K562 (cell line): Measurements from ENCODE around the gene COPE. TPM values are rescaled to one million over a fixed set of nuclear protein-coding genes. Genes with fewer than 3 reads are reported as not detected.
A peak's percentile ranks its signal among the peaks of the same experiment; 100 is the strongest.

Experiments
- ATAC-seq: fragments of 200-7000 bp; cut with Tn5 transposase; 3 replicates; pipeline ENCODE4 v1.9.1; 2020; ENCODE audit warnings: moderate library complexity
- Bru-seq: library from RNA; stranded (reverse); fragments of 400-500 nt; gene quantifications from one replicate; lab custom pipeline; 2021; lab: Mats Ljungman, UMichigan
- BruChase-seq, 2 experiments: library from RNA; stranded (reverse); fragments of 400-500 nt; gene quantifications; one replicate each; lab custom pipeline; 2021; lab: Mats Ljungman, UMichigan
- BruUV-seq: library from RNA; stranded (reverse); fragments of 400-500 nt; replicated peaks from 2 replicates; lab custom pipeline; 2021; lab: Mats Ljungman, UMichigan
- CTCF ChIA-PET: fragments of 300-600 bp; formaldehyde crosslinking; extraction: SDS; loops from one replicate; lab custom pipeline; 2021; ENCODE audit warnings: low intra/inter-chr PET ratio; lab: Yijun Ruan, JAX
- POLR2A ChIA-PET: fragments of 300-600, 350-650 bp; sonication (Branson Sonifier 250); formaldehyde crosslinking; extraction: SDS; loops from one replicate; lab custom pipeline; 2021; ENCODE audit warnings: antibody characterized with exemption, inconsistent platforms; lab: Yijun Ruan, JAX
- DNase-seq, 4 experiments: peaks; one replicate each; pipeline versions ENCODE4 v3.0.0 to v3.0.0-alpha.2; 2011 to 2018; ENCODE audit warnings: low spot score in 3 of 4, mixed read lengths in 3 of 4; ENCODE audit errors: extremely low read depth in 1 of 4
- FAIRE-seq: peaks from 2 replicates; lab custom pipeline; 2011; peaks lifted over from hg19 to GRCh38; lab: Jason Lieb, UNC
- H2AFZ ChIP-seq: 2 replicates; pipeline ENCODE4 v1.6.0; 2011; ENCODE audit warnings: low read depth, low read length, control low read depth, inconsistent platforms
- H3K27ac ChIP-seq: fragments of 200-600 bp; 3 replicates; pipeline ENCODE4 v1.8.0; 2011; ENCODE audit warnings: low read depth, mild to moderate bottlenecking, control low read depth, inconsistent platforms, low read length, moderate library complexity, mixed read lengths; ENCODE audit errors: extremely low read depth
- H3K27me3 ChIP-seq, 2 experiments: fragments of 300-600 bp in 1 of 2; 2 replicates in 1 of 2; 3 replicates in 1 of 2; pipeline versions ENCODE4 v1.6.0 to v1.8.0; 2011; ENCODE audit warnings: inconsistent platforms in 2 of 2, low read length in 2 of 2, mild to moderate bottlenecking in 1 of 2, mixed read lengths in 1 of 2, moderate library complexity in 1 of 2; ENCODE audit not compliant: control insufficient read depth in 2 of 2, insufficient read depth in 2 of 2
- H3K36me3 ChIP-seq: fragments of 300-600 bp; 3 replicates; pipeline ENCODE4 v1.8.0; 2011; ENCODE audit warnings: mild to moderate bottlenecking, low read length, inconsistent platforms; ENCODE audit not compliant: control insufficient read depth, insufficient read depth
- H3K4me1 ChIP-seq, 2 experiments: fragments of 200-600 bp in 1 of 2; replicated peaks in 1 of 2; 2 replicates in 1 of 2; 3 replicates in 1 of 2; pipeline versions ENCODE4 v1.5.1 to v1.8.0; 2011; ENCODE audit warnings: inconsistent platforms in 2 of 2, low read length in 2 of 2, mild to moderate bottlenecking in 1 of 2, mixed read lengths in 1 of 2, moderate library complexity in 1 of 2; ENCODE audit not compliant: control insufficient read depth in 2 of 2, insufficient read depth in 2 of 2
- H3K4me2 ChIP-seq: 2 replicates; pipeline ENCODE4 v1.6.1; 2011; ENCODE audit warnings: low read length, control low read depth, inconsistent platforms, mixed read lengths; ENCODE audit not compliant: insufficient read depth
- H3K4me3 ChIP-seq: fragments of 200-600 bp; sonication (generic), shearing (Covaris generic); 2 replicates; pipeline ENCODE4 v1.5.1; 2016; ENCODE audit warnings: control low read depth, inconsistent platforms
- H3K79me2 ChIP-seq: fragments of 200-600 bp; 3 replicates; pipeline ENCODE4 v1.8.0; 2011; ENCODE audit warnings: low read length, inconsistent platforms; ENCODE audit not compliant: control insufficient read depth, insufficient read depth
- H3K9ac ChIP-seq, 2 experiments: 2 replicates each; pipeline versions ENCODE4 v1.6.0 to v1.6.1; 2011; ENCODE audit warnings: low read depth in 2 of 2, low read length in 2 of 2, control low read depth in 1 of 2, inconsistent platforms in 1 of 2, mild to moderate bottlenecking in 1 of 2, mixed read lengths in 1 of 2; ENCODE audit not compliant: insufficient read depth in 1 of 2
- H3K9me1 ChIP-seq: one replicate; pipeline ENCODE4 v1.6.0; 2011; ENCODE audit warnings: inconsistent platforms, mild to moderate bottlenecking, low read length, moderate library complexity; ENCODE audit not compliant: control insufficient read depth, insufficient read depth
- H3K9me3 ChIP-seq: replicated peaks from 2 replicates; pipeline ENCODE4 v1.5.1; 2011; ENCODE audit warnings: low read depth, low read length, inconsistent platforms; ENCODE audit not compliant: control insufficient read depth, insufficient read depth
- H4K20me1 ChIP-seq: replicated peaks from 2 replicates; pipeline ENCODE4 v1.6.1; 2011; ENCODE audit warnings: low read length, inconsistent platforms, mixed read lengths; ENCODE audit not compliant: control insufficient read depth, insufficient read depth
- CREBBP ChIP-seq: IDR thresholded peaks from one replicate; pipeline ENCODE4 v1.6.1; 2012; ENCODE audit warnings: low read depth, mild to moderate bottlenecking, control low read depth, inconsistent platforms, low read length
- GTF2B ChIP-seq: IDR thresholded peaks from 2 replicates; pipeline ENCODE4 v1.6.1; 2011; ENCODE audit not compliant: insufficient read length; ENCODE audit errors: extremely low read depth
- IFI16 ChIP-seq: fragments of 250-450 bp; sonication (Bioruptor Pico); IDR thresholded peaks from 2 replicates; pipeline ENCODE4 v2.1.2; 2022; ENCODE audit warnings: mild to moderate bottlenecking, inconsistent platforms
- MLX ChIP-seq, 2 experiments: fragments of 450-650 bp in 1 of 2; sonication (generic) in 1 of 2; formaldehyde crosslinking; conservative IDR thresholded peaks; 2 replicates each; pipeline versions ENCODE4 v1.4.0 to v1.8.1; 2020 to 2022; ENCODE audit warnings: mild to moderate bottlenecking in 1 of 2, missing genetic modification reagents in 1 of 2
- ZBTB26 ChIP-seq: fragments of 450-650 bp; formaldehyde crosslinking; IDR thresholded peaks from 2 replicates; pipeline ENCODE4 v1.4.0; 2022; ENCODE audit warnings: missing genetic modification characterization
- ZNF277 ChIP-seq: fragments of 250-450 bp; sonication (Bioruptor Pico); IDR thresholded peaks from 2 replicates; pipeline ENCODE4 v1.8.0; 2022; ENCODE audit warnings: inconsistent platforms, mild to moderate bottlenecking, moderate library complexity, borderline replicate concordance
- ZNF511 ChIP-seq: sonication (generic); formaldehyde crosslinking; IDR thresholded peaks from 2 replicates; pipeline ENCODE4 v1.8.0; 2022; ENCODE audit warnings: mild to moderate bottlenecking, missing genetic modification reagents
- WGBS: fragments of 100-300 bp; shearing (Covaris generic); methylation state at CpG from one replicate; pipeline ENCODE4 v1.1.6; 2016; ENCODE audit warnings: low coverage, mixed read lengths; ENCODE audit not compliant: insufficient coverage; ENCODE audit errors: missing lambda C conversion rate; 5-methylcytosine and 5-hydroxymethylcytosine counted together
- in situ Hi-C: fragments of 300-500 bp; cut with MboI; formaldehyde crosslinking; loops from 4 replicates; pipeline ENCODE4 v1.15.0; 2018; ENCODE audit warnings: inconsistent platforms, mixed read lengths
- intact Hi-C: fragments of 100-400 bp; cut with micrococcal nuclease; formaldehyde crosslinking; loops from 2 replicates; pipeline ENCODE4 v1.14.2; 2022
- long read RNA-seq, 3 experiments: library from polyadenylated mRNA in 2 of 3; library from RNA in 1 of 3; unstranded in 2 of 3; stranded (forward) in 1 of 3; transcript quantifications; one replicate each; pipeline ENCODE4 v2.0.0, GENCODE V29; 2019 to 2022
- polyA minus RNA-seq, 3 experiments: library from RNA; depleted of rRNA, polyadenylated mRNA; stranded (reverse); fragments of >200 nt; gene quantifications; 2 replicates each; pipeline ENCODE4 v1.2.3, GENCODE V29; 2011
- polyA plus RNA-seq, 8 experiments: library from polyadenylated mRNA; depleted of rRNA in 4 of 8; stranded (reverse) in 5 of 8; unstranded in 3 of 8; fragments of >200 nt; fragmentation: Nextera tagmentation in 2 of 8; fragmentation: Illumina TruSeq in 1 of 8; extraction: Ambion mirVana in 2 of 8; extraction: Trizol in 1 of 8; gene quantifications; 2 replicates each; pipeline versions ENCODE4 v1.2.1 to v1.2.3, GENCODE V29; 2011 to 2014; ENCODE audit warnings: inconsistent platforms in 1 of 8, missing spikeins in 1 of 8
- total RNA-seq, 7 experiments: library from RNA; depleted of rRNA in 6 of 7; stranded (reverse); fragments of >200 nt in 6 of 7; fragmentation: Illumina TruSeq in 2 of 7; extraction: Trizol in 2 of 7; gene quantifications; 2 replicates each; pipeline versions ENCODE4 v1.2.1 to v1.2.3, GENCODE V29; 2011 to 2021; ENCODE audit warnings: low replicate concordance in 1 of 7

Gene COPE
- total RNA-seq (2011; cell fraction: chromatin; rRNA removed; ENCODE audit: low replicate concordance) = 63.5 and 278 TPM in 2 replicates
- total RNA-seq (2011; cell fraction: nucleolus; rRNA removed) = 249 and 252 TPM in 2 replicates
- total RNA-seq (2011; cell fraction: nucleoplasm; rRNA removed) = 127 and 141 TPM in 2 replicates
- total RNA-seq (2014; rRNA removed) (239 and 305 TPM in 2 replicates), total RNA-seq (2014; rRNA removed; fragmentation: Illumina TruSeq; extraction: Trizol) (19.2 and 33.2 TPM in 2 replicates), total RNA-seq (2015; rRNA removed; fragmentation: Illumina TruSeq; extraction: Trizol) (130 and 147 TPM in 2 replicates), total RNA-seq (2021) (273 and 289 TPM in 2 replicates), polyA plus RNA-seq (2011; rRNA removed) (159 and 263 TPM in 2 replicates), polyA plus RNA-seq (2014; fragmentation: Illumina TruSeq; extraction: Trizol) (50.1 and 152 TPM in 2 replicates), polyA plus RNA-seq (2014; fragmentation: Nextera tagmentation; extraction: Ambion mirVana) (10 to 100 TPM in 1 of 2 experiments, 1 to 10 TPM in 1; 5.8 to 18.3 TPM), polyA plus RNA-seq (2014; rRNA removed) (230 and 233 TPM in 2 replicates), polyA minus RNA-seq (2011; rRNA and poly(A)+ RNA removed) (43.6 and 67.0 TPM in 2 replicates), Bru-seq, nascent RNA (percentile 65 among the genes with signal in this experiment), BruChase-seq, experiment 1, labeled RNA remaining after a 2-hour chase (percentile 73 among the genes with signal in this experiment), BruChase-seq, experiment 2, labeled RNA remaining after a 6-hour chase (percentile 71 among the genes with signal in this experiment)
- polyA plus RNA-seq (2011; cell fraction: cytosol; rRNA removed) = 307 and 533 TPM in 2 replicates
- polyA plus RNA-seq (2011; cell fraction: nucleus; rRNA removed) = 164 and 210 TPM in 2 replicates
- 176 and 372 TPM in 2 replicates for polyA plus RNA-seq (2012)
- polyA minus RNA-seq (2011; cell fraction: cytosol; rRNA and poly(A)+ RNA removed) = 103 and 143 TPM in 2 replicates
- polyA minus RNA-seq (2011; cell fraction: nucleus; rRNA and poly(A)+ RNA removed) = 49.1 and 66.3 TPM in 2 replicates
- long read RNA-seq, experiment 1, transcript COPE-203 (9 exons, 907 nt) = minor isoform, 63 of 693 reads
- long read RNA-seq, experiment 1, transcript COPE-201 (10 exons, 1,141 nt) = major isoform, 491 of 693 reads
- long read RNA-seq, experiment 1, transcript COPE-202 (9 exons, 948 nt) = minor isoform, 17 of 693 reads
- long read RNA-seq, experiment 1, partial matches to known transcripts = 50 of 693 reads
- long read RNA-seq, experiment 1, other reads (novel, unspliced or antisense) = 68 of 693 reads
- long read RNA-seq, experiment 2, transcript COPE-203 (9 exons, 907 nt) = minor isoform, 14 of 309 reads
- long read RNA-seq, experiment 2, transcript COPE-202 (9 exons, 948 nt) = minor isoform, 6 of 309 reads
- long read RNA-seq, experiment 2, transcript COPE-201 (10 exons, 1,141 nt) = major isoform, 181 of 309 reads
- long read RNA-seq, experiment 2, partial matches to known transcripts = 60 of 309 reads
- long read RNA-seq, experiment 2, other reads (novel, unspliced or antisense) = 46 of 309 reads
- long read RNA-seq, experiment 3, transcript COPE-202 (9 exons, 948 nt) = minor isoform, 7 of 389 reads
- long read RNA-seq, experiment 3, transcript COPE-203 (9 exons, 907 nt) = minor isoform, 29 of 389 reads
- long read RNA-seq, experiment 3, transcript COPE-201 (10 exons, 1,141 nt) = major isoform, 289 of 389 reads
- long read RNA-seq, experiment 3, partial matches to known transcripts = 4 of 389 reads
- long read RNA-seq, experiment 3, other reads (novel, unspliced or antisense) = 58 of 389 reads

- CTCF ChIA-PET = interaction anchor here (0.6 to 1.4 kb wide), 2 partner anchors 24 to 325 kb away, joined by 3 to 4 read pairs; no protein-coding TSS in a partner anchor
- WGBS = under 1% methylated on average over 64 of the region's 72 CpGs
- H3K79me2 ChIP-seq = peaks cover 62% of the 10 kb centered on the region
- TF ChIP-seq GTF2B (no peak), ZBTB26 (CRISPR knock-in tag) (no peak), ZNF511 (CRISPR knock-in tag) (peak; percentile 74), CREBBP (no peak), IFI16 (no peak), MLX (CRISPR knock-in tag; conservative IDR thresholded peaks at IDR 0.05) (peak in 1 of 2 experiments; percentile 84; a peak in 1 of 4 replicates), ZNF277 (CRISPR knock-in tag) (no peak)
Observed at GRCh38 chr19:18919086-18919899, at the start of gene COPE, which contains the start of gene DDX49. TSS of gene COPE (minus strand) at chr19:18919387. CDS start at chr19:18919348, 39 bp downstream. TSS of gene DDX49 (plus strand) at chr19:18919715. CDS start at chr19:18919742, 27 bp downstream.

More at GRCh38 chr19:18919086-18919899, at the start of gene COPE, which contains the start of gene DDX49:
- no peaks in the 10 kb centered on the region for H3K9me3 ChIP-seq
- POLR2A ChIA-PET = interaction anchor here (0.6 to 3.6 kb wide), 19 partner anchors 10 to 605 kb away, joined by 3 to 37 read pairs (median 3); partner anchors contain the start of gene CERS1
- ATAC-seq = peak; percentile 98
- H3K27me3 ChIP-seq = no peaks in the 10 kb centered on the region
- FAIRE-seq = peak; percentile 100
- peak within 1 kb of the TSS; percentile 94 to 98 for H3K9ac ChIP-seq
- intact Hi-C loops (loop anchor here (1.0 to 5.0 kb wide), 2 partner anchors 67 to 218 kb away; partner anchors contain the start of gene TMEM161A), in situ Hi-C loops (no loop called here)
- H3K4me1 ChIP-seq = peaks cover 8 to 27% of the 10 kb centered on the region in 2 experiments; a peak in 4 of 5 replicates
- BruUV-seq = no TSS peak
- peaks cover 7% of the 10 kb centered on the region; the same call in 1 of the 2 replicates for H4K20me1 ChIP-seq
- peak within 1 kb of the TSS; percentile 84 for H2AFZ ChIP-seq
- H3K9me1 ChIP-seq = no peaks in the 10 kb centered on the region
- peak; percentile 97 to 100 (median 98) for DNase-seq
- H3K4me3 ChIP-seq = peak within 1 kb of the TSS; percentile 95
- peak within 1 kb of the TSS; percentile 95 for H3K4me2 ChIP-seq
- peaks cover 60% of the 10 kb centered on the region; the same call in 2 of the 3 replicates for H3K36me3 ChIP-seq
- peak within 1 kb of the TSS; percentile 90 for H3K27ac ChIP-seq
